Measurements from ENCODE around the gene HNRNPK. TPM values are rescaled to one million over a fixed set of nuclear protein-coding genes. Genes with fewer than 3 reads are reported as not detected.

Gene HNRNPK
- total and polyA plus RNA-seq, 10 of the 15 experiments (the other 5 are each of a cell fraction or from before 2014, with no cell fraction given): 235 to 970 (median 652) TPM

GRCh38 chr9:83920927-83921707 is 58.9 kb downstream of the HNRNPK start, which contains the start of gene KIF27 (continued):
- TF ChIP-seq ZNF592 (IDR thresholded peaks at IDR 0.05) (0 out of 2 replicates have a peak, but pooled peaks have one; percentile 29), CHD2 (IDR thresholded peaks at IDR 0.05; ENCODE audit: borderline replicate concordance, low read depth, low read length) (no peak), TCF7 (IDR thresholded peaks at IDR 0.05; ENCODE audit: borderline replicate concordance) (no peak), TAF1 (IDR thresholded peaks at IDR 0.05; ENCODE audit: borderline replicate concordance, low read depth, low read length) (peak; percentile 53; the same call in 1 of the 2 replicates), RB1 (IDR thresholded peaks at IDR 0.05; ENCODE audit: borderline replicate concordance) (no peak), EGR1 (IDR thresholded peaks at IDR 0.05; ENCODE audit: borderline replicate concordance in 1 of 2, low read depth in 2 of 2, low read length in 2 of 2) (peak in 1 of 2 experiments; percentile 16; a peak in 2 of 3 replicates), JUND (IDR thresholded peaks at IDR 0.05; ENCODE audit: low read depth, low read length) (no peak), ZNF274 (IDR thresholded peaks at IDR 0.05; ENCODE audit: insufficient read depth, insufficient read length) (no peak), BCL3 (IDR thresholded peaks at IDR 0.05; ENCODE audit: borderline replicate concordance, insufficient read depth, low read depth, low read length, poor library complexity, severe bottlenecking) (peak; percentile 38), ZBTB11 (CRISPR knock-in tag; IDR thresholded peaks at IDR 0.05) (peak; percentile 70), SIX5 (IDR thresholded peaks at IDR 0.05; ENCODE audit: low read depth, low read length, severe bottlenecking) (peak; percentile 15), HDAC2 (IDR thresholded peaks at IDR 0.05) (no peak), HCFC1 (IDR thresholded peaks at IDR 0.05; ENCODE audit: low read length) (peak; percentile 47; the same call in 1 of the 2 replicates), NRF1 (conservative IDR thresholded peaks at IDR 0.05; ENCODE audit: low read depth, low read length) (peak; percentile 42), BHLHE40 (IDR thresholded peaks at IDR 0.05; ENCODE audit: borderline replicate concordance in 1 of 2, low read depth in 2 of 2, low read length in 1 of 2) (peak; percentile 63 to 79), ZNF622 (IDR thresholded peaks at IDR 0.05) (no peak), E4F1 (IDR thresholded peaks at IDR 0.05; ENCODE audit: borderline replicate concordance, partially characterized antibody) (no peak)
